ENCODE results near the gene TUBGCP6.

The TUBGCP6 gene

DNA sequence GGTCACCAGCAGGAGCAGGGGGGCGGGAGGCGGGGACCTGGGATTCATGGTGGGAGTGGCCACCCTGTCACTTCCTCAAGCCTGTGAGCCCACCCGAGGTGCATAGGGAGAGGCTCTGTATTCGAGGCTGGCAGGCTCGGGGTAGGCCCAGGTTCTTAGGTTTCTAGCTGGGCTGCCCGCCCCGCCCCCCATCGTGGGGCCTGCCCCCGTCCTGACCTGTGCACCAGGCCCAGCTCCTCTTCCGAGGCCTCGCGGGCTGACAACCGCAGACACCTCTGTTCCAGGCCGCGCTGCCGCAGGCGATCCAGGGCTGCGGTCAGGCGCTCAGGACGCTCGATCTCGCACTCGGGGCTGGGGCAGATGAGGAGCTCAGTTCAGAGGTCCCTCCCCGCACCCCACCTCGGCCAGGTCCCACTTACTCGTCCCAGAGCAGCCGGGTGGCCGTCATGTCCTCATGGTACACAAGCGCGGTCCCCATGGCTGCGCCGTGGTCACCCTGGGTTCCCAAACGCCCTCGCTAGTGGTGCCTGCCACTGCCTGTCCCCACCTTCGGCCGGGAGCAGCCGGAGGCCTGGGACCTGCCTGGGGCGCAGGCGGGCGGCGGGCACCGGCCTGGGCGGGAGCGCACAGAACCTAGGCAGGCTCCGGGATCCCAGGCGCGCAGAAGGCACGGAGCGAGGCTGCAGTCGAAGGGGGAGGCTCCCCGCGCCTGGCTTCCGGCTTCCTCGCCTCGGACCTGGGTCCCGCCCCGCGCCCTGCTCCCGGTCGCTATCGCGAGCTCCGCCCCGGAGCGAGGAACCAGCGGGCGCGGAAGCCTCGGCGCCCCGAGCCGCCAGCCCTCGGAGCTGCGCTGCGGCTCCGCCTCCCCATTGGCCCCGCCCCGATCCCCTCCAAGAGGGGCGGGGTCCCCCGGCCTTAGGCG, 6.0 kb upstream of the TUBGCP6 start, which contains the start of gene HDAC10:
Gene HDAC10, minus strand, starts transcription at position 711 of the 922 bp plus-strand sequence. Its CDS starts 233 bp downstream, at position 478.
- DNase-seq (ENCODE audit: low spot score), result peak; percentile 90

DNA sequence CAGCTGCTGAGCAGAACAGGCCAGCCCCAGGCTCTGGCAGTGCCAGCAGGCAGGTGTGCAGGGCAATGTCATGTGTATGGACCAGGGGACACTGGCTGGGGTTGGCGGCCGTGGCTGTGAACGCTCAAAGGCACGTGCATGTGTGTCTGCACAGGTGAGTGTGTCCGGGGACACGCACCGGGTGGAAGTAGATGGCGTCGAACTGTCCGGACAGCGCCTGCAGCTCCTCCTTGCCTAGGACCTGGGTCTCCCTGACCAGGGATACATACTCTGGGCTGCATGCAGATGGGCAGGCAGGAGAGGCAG, 5.4 kb upstream of the TUBGCP6 start:
- no peak for DNase-seq (ENCODE audit: low spot score)

DNA sequence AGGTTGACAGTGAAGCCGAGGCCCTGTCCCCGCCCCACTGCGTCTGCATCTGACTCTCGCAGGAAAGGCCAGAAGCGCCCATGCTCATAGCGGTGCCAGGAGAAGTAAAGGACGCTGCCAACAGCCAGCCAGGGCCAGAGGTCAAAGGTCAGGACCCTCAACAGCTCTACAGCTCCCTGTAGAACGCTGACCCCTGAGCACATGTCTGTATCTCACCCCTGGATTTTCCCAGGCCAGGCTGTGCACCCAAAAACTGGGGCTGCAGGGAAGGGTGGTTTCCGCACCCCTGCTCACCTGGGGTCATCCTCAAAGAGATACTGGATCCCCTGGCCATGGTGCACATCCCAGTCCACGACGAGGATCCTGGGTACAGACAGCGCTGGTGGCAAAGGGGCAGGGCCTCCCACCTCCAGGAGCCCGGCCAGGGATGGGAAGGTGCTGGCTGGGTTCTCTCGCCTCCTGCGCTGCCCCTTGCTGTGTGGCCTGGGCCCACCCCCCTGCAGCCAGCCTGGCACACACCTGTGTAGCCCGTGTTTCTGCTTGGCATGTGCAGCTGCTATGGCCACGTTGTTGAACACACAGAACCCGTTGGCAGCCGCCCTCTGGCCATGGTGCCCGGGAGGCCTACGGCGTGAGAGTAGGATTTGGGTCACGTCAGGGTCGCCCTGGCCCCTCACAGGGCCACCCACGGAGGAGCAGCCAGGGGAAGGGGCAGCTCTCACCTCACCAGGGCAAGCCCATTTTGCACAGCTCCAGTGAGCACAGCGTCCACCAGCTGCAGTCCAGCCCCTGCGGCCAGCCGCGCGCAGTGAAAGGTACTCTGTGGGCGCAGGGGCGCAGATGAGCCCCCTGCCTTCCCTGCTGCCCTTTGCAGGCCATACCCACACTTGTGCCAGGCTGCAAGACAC, 4.8 kb upstream of the TUBGCP6 start:
- DNase-seq (ENCODE audit: low spot score), result no peak

DNA sequence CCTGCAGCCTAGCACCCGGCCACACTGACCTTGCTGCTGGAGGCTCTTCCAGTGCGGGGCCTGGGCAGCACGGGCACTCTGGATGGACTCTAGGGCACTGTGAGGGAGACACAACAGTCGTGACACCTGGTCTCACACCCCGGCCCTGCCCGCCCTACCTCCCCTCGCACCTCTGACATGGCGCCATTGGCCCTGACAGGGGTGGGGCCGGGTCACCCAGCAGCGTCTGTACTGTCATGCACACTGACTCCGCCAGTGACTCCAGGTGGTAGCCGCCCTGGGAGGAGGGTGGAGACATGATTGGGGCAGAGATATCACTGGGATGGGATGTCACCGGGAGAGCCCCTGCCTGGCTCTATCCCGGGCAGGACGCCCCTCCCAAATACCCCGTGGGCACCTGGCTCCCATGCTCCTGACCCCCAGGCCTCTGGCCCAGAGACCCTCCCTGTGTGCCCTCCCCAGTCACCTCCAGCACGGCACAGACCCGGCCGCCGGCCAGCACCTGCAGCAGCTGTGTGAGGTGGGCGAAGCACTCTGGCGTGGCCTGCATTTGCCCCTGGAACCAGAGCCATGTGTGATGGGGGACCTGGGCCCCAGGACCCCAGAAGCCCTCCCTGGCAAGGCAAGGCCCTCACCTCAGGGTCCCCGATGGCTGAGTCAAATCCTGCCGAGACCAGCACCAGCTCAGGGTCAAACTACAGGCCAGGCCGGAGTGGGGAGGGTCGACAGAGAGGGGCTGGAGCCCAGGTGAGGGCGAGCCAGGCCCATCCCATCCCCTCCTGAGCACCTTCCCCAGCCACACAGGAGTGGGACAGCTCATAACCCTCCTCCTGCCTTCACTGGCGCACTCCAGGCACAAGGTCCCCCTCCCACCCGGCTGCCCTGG, 3.6 kb upstream of the TUBGCP6 start:
- peak; percentile 28 for DNase-seq (ENCODE audit: low spot score)

DNA sequence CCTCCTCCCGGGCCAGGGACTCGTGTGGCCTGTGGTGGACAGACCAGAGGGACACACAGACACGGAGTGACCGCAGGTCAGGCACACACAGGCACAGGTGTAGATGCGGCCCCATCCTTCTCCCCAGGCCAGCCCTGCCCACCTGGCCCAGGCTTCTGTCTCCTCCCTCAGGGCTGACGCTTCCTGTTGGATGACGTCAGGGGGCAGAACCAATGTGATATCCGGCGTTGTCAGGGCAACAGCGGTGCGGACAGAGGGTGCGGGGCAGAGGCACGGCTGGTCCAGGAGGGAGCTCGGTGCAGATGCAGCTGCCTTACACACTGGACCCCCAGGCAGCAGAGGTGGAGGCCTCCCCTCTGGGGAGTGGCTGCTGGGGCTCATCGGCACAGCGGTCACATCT, 2.9 kb upstream of the TUBGCP6 start:
- DNase-seq (ENCODE audit: low spot score), result peak; percentile 90

DNA sequence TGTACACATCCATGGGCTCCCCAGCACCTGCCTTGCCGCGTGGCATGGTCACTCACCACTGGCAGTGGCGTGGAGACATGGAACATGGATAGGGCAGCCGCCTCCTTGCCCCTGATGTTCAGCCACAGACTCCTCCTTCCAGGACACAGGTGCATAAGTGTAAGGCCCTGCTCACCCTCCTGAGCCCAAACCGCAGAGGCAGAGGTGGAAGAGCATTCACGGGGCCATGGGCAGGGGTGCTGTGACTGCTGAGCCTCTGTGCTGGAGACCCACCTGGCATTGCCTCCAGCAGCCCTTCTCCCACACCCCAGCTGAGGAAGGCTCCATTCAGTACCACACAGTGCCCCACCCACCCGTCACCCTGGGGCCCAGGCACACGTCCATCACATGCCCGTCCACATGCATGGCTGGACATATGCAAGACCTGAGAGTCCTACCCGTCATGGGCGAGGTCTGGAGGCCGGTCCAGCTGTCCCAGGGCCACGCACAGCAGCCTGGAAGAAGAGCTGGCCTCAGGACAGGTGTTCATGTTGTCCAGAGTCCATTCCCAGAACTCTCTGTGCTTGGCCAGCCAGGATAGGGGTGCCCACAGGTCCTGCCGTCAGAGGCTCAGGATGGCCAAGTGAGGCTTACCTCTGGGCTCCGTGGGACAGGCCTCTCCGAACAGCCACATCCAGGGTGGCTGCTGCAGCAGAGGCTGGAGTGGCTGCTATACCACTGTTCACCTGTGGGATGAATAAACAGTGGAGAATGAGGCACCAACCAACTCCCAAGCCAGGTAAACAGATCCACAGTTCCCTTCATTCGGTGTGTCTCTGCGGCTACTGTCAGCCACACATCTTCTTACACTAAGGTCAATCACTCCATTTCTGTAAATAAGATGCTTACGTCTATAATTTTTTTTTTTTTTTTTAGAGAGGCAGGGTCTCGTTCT, 1.7 kb upstream of the TUBGCP6 start:
- peak; percentile 50 for DNase-seq (ENCODE audit: low spot score)

DNA sequence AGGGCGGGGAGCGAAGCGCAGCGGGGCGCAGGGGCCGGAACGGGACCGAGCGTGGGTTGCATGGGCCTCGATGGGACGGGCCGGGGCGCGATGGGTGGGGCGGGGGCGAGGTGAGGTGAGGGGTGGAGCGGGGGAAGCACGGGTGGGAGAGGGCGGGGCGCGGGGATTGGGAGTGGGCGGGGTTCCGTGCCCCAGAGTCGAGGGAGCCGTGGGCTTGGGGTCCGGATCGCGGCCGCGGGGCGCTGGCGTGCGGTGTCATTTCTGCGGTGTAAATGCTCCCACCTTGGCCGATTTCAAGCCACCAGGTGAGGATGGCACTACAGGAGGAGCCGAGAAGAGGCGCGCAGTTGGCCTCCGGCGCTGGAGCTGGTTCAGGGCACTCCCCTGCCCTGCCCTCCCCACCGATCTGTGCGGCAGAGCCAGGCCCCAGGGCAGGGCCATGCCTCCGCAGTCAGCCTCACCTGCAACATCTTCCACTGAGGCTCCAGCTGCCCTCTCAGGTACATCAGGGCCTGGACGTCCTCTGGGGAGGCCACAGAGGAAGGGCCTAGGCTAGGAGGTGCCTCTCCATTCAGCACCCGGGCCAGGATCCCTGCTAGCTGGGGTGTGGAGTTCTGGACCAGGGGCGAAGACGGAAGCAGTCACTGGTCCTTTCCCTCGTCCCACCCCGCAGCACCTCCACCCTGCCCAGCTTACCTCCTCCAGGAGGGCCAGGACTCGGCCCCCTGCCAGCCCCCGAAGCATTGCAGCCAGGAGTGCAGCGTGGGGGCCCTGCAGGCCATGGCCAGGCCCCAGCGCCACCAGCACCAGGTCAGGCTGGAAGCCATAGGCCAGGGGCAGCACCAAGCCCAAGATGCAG, 620 bp upstream of the TUBGCP6 start:
- peak; percentile 33 for DNase-seq (ENCODE audit: low spot score)

DNA sequence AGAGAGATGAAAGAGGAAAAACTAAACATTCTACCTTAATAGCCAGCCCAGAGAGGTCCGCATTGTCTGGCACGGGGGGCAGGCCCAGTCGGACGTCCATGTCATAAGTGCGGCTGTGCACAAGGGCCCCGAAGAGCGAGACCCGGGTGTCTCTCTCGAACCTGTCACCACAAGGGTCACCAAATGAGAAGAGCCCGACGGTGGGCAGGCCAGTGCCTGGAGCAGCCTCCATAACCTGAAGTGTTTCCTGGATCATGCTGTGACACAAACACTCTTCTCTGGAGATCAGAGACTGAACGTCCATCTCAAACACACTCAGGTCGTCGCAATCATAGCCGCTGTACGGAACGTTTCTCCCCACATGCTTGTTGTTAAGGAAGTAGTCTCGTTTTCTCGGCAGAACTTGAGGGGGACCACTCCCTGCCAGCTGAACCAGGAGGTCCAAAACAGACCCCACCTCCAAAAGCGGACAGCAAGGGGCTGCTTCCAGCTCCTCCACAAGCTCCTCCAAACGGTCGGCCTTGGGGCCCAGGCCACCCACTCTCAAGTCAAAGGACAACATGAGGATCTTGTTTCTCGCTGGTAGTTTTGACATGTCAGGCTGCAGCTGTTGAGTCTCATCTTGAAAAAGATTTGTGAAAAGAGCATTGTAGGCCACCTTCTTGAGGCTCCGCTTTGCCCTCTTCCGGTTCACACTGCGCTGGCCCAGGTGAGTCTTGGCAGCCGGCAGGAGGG, 971 bp downstream of the TUBGCP6 start:
- DNase-seq (ENCODE audit: low spot score), result peak; percentile 41

DNA sequence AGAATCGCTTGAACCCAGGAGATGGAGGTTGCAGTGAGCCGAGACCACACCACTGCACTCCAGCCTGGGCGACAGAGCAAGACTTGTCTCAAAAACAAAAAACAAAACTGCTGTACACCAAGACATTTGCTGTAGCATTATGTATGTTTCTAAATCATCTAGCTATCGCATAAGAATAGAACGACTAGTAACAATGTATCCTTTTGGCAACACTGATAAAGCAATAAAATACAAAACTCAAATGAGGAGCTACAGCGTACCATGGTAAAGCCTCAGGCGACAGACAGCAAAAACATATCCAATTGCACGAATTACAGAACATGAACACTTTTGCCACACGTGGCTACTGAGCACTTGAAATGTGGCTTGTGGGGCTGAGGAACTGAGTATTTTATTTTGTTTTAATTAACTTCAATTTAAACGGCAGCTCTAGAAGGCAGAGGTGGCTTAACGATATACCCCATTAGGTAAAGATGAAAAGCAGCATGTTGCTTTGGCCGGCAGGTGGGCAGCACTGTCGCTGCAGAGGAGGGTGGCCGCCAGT, 2.3 kb downstream of the TUBGCP6 start:
- peak; percentile 32 for DNase-seq (ENCODE audit: low spot score)

DNA sequence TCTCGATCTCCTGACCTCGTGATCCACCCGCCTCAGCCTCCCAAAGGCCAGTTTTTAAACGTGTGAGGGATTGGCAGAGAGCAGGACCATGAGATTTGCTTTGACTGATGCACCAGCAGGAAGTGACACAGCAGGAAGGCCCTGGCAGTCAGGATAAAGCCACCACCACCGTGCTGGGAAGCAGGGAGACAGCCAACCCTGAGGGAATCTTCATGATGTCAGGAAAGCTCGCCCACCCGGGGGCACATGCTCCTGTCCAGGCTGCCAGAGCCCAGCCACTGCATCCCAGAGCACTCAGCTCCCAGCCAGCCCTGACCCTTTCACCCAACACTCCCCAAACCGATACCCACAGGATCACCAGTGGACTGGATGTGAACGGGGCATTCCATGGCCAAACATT, 6.1 kb downstream of the TUBGCP6 start:
- DNase-seq (ENCODE audit: low spot score), result no peak

DNA sequence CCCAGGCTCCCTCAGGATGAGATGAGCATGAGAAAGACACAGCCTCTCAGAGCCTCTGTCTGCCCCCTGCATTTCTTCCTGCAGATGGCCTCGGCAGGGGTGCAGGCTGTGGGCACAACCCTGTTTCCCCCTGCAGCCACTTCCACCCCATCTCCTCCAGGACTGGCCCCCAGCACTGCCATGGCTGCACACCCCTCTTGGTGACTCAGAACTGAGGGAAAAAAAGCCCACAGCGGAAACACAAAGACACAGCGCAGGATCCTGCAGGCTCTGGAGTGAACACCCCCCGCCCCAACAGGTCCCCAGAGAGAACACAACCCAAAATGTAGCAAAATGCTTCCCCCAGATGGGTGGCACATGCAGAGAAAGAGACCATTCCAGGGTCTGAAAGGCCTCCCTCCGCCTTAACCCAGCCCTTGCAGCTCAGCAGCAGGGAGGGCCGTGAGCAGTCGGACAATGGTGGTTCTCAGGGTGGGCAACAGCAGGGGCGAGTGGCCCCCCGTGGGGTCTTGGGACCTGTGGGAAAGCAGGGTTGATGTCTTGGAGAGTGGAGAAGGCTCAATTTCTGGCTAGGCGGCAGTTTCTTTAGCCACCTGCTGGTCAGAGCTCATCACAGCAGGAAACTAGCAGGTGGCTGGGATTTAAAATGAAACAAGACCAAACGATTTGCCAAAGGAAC, 8.0 kb downstream of the TUBGCP6 start:
- DNase-seq (ENCODE audit: low spot score), result peak; percentile 67

DNA sequence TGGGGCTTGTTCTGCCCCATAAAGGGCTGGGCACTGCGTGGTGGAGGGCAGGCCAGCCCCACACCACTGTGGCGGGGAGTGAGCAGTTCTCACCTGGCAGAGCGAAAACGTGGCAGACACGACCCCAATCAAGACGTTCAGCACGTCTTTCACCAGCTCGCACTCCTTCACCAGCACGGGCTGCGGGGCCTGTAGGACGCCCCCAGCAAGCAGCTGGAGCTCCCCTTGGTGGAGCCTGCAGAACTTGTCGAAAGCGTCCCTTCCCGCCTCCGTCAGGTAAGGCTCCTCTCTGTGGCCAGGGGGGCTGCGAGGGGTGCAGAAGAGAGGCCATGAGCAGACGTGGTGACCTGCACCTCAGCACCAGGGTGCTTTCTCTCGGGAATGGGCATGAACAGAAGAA, 11.6 kb downstream of the TUBGCP6 start:
- no peak for DNase-seq (ENCODE audit: low spot score)

DNA sequence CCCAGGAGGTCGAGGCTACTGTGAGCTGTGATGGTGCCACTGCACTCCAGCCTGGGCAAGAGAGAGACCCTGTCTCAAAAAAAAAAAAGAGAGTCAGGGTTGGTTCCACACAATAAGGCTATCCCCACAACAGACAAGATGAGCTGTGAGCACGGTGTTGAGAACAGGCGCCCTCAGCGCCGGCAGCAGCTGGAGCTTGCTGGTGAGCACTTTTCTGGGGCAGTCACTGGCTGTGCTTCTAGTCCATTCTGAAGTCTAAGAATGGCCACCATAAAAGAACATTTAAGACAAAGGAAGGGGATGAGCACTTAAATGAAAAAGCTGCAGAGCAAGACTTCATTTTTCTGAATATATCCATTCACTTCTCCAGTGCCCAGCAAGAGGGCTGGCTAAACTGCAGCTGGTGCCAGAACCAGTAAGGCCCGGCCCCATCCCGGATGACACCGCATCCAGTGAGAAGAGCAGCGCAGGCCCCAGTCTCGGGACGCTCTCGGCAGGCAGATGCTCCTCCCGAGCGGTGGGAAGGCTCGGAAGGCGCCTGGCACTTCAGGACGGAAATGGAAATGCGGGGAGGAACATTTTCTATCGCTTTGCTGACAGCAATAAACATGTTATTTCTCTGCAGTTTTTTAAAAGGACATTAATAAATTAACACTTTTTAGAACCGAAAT, 12.2 kb downstream of the TUBGCP6 start:
- DNase-seq (ENCODE audit: low spot score), result no peak

DNA sequence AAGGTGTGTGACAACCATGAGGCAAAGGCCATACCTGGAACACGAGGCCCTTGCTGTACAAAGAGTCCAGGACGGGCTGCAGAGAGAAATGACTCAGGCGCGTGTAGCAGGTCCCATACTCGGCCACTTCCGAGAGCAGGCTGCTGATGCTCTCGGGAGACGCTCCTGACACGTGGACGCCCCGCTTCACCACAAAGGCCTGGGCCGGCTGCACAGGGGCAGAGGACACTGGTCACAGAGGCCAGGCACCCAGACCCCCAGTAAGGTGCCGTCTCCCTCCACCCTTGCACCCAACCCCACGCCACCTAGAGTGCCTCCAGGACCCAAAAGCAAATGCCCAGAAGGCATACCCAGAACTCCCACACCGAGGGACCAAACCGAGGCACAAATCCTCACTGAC, 15.5 kb downstream of the TUBGCP6 start:
- no peak for DNase-seq (ENCODE audit: low spot score)

DNA sequence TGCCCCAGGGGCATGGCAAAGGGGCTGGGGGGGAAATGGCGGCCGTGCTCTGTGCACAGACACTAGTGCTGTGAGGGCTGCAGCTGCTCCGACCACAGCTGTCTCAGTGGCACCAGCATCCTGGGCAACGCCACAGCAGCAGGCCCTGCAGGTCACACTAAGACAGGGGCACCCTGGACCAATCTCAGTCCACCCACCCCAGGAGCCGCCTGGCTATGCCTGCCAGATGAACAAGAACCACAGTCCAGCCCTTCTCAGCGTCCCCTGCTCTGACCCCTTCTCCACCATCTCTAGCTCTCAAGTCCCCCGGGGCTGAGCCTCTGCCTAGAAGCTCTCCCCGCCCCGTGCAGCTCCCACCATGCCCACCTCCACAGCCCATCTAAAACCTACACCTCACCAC, 16.5 kb downstream of the TUBGCP6 start:
- no peak for DNase-seq (ENCODE audit: low spot score)

DNA sequence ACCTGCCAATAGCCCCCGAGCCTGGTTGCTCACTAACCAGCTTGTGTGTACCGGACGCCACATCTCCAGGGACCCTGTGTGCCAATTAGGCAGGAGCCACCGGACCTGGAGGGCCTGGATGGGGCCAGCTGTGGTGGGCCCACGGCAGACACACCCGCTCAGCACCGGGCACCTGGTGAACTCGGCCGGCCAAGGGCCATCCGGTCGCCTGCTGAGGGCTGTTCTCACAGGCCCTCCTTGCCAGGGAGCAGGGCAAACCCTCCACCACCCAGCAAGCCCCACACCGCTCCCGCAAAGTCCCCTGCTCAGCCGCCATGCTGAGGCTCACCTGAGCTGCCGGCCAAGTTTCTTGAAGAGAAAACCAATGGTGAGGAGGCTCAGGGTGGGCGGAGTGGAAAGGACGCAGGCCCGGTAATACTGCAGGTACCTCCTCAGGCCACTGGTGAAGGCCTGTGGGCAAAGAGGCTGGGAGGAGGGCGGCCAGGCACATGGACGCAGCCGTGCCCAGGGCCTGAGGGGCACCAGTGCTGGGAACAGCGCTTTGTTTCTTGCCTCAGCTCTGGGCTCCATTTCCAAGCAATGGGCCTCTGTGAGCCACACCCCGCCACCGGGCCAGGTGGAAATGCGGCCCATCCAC, 17.1 kb downstream of the TUBGCP6 start:
- DNase-seq (ENCODE audit: low spot score), result no peak

DNA sequence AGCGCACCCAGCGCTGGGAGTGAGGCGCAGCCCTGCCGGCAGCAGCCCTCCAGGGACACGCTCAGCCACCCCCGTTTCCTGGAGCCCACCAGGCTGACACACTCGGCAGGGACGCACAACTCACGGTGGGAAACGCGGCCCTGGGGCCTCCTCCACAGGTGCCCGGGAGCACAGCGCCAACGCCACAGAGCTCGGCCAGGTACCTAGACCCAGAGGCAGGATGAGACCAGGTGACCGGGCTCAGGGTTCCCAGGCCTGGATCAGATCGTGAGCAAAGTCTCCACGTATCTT, 18.0 kb downstream of the TUBGCP6 start:
- no peak for DNase-seq (ENCODE audit: low spot score)

All from NAMALWA (cell line).